PFSK-1 (cell line): ENCODE data around the gene ZNF787.

Source experiments
- FOXP2 ChIP-seq: optimal IDR thresholded peaks from 2 replicates; pipeline ENCODE3; 2011; ENCODE audit warnings: borderline replicate concordance, control low read depth, inconsistent platforms; ENCODE audit not compliant: insufficient read depth; ENCODE audit errors: extremely low read length, extremely low read depth
- POLR2AphosphoS5 ChIP-seq: IDR thresholded peaks from 2 replicates; pipeline ENCODE4 v1.6.1; 2012; ENCODE audit warnings: low read depth, mild to moderate bottlenecking, control low read depth, low read length, moderate library complexity
- SIN3A ChIP-seq: IDR thresholded peaks from 2 replicates; pipeline ENCODE4 v1.6.1; 2012; ENCODE audit warnings: mild to moderate bottlenecking, low read length, moderate library complexity, borderline replicate concordance; ENCODE audit not compliant: insufficient read depth
- TAF1 ChIP-seq: IDR thresholded peaks from 2 replicates; pipeline ENCODE4 v1.6.1; 2012; ENCODE audit warnings: low read length, control low read depth, borderline replicate concordance; ENCODE audit not compliant: insufficient read depth
- TF ChIP-seq, protein P1 (sequence below), 2 experiments: IDR thresholded peaks; 2 replicates each; pipeline versions ENCODE4 v1.6.1 to v1.8.0; 2011 to 2012; ENCODE audit warnings: low read depth in 2 of 2, low read length in 2 of 2, control low read depth in 1 of 2, inconsistent platforms in 1 of 2, mild to moderate bottlenecking in 1 of 2, moderate library complexity in 1 of 2; ENCODE audit not compliant: insufficient read depth in 1 of 2

The ZNF787 gene

DNA sequence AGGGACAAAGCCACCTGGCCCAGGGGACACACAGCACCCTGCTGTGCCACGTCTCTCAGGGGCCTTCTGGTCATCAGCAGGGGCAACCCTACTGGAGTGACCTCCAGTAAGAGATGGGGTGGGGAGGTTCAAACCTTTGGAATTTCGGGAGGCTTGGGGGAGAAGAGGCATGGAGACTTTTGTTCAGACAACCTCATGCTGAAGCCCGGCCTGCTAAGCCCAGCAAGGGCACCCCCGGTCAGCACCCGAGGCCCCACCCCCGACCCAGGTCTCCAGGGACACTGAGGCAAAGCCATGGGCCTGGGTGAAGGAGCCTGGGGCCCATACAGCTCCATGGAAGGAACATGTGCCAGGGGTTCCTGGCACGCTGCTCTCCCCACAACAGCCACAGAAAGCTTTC lies 23.3 kb downstream of the ZNF787 start:
- TF ChIP-seq, protein P1, sequence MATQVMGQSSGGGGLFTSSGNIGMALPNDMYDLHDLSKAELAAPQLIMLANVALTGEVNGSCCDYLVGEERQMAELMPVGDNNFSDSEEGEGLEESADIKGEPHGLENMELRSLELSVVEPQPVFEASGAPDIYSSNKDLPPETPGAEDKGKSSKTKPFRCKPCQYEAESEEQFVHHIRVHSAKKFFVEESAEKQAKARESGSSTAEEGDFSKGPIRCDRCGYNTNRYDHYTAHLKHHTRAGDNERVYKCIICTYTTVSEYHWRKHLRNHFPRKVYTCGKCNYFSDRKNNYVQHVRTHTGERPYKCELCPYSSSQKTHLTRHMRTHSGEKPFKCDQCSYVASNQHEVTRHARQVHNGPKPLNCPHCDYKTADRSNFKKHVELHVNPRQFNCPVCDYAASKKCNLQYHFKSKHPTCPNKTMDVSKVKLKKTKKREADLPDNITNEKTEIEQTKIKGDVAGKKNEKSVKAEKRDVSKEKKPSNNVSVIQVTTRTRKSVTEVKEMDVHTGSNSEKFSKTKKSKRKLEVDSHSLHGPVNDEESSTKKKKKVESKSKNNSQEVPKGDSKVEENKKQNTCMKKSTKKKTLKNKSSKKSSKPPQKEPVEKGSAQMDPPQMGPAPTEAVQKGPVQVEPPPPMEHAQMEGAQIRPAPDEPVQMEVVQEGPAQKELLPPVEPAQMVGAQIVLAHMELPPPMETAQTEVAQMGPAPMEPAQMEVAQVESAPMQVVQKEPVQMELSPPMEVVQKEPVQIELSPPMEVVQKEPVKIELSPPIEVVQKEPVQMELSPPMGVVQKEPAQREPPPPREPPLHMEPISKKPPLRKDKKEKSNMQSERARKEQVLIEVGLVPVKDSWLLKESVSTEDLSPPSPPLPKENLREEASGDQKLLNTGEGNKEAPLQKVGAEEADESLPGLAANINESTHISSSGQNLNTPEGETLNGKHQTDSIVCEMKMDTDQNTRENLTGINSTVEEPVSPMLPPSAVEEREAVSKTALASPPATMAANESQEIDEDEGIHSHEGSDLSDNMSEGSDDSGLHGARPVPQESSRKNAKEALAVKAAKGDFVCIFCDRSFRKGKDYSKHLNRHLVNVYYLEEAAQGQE (IDR thresholded peaks at IDR 0.05; ENCODE audit: insufficient read depth in 1 of 2, low read depth in 2 of 2, low read length in 2 of 2) = no peak
- no peak for TF ChIP-seq FOXP2
- no peak for TF ChIP-seq TAF1
- no peak for TF ChIP-seq POLR2AphosphoS5
- TF ChIP-seq SIN3A = no peak

DNA sequence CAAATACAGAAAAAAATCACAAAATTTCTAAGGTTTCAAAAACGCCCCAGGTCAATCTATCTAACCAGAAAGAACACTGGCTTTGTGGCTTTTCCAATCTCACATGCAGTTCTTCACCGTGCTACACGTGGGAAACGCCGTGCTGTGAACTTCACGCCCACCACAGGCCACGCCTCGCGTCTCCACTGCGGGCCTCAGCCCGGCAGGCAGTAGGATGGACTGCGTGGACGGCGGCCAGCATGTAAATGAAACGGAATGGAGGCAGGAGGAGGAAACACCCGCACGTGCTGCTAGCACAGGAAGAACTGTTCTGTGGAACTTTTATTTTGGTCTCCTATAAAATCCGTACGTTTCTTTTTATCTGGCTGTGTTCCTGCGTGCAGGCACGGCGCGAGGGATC lies 23.8 kb downstream of the ZNF787 start:
- TF ChIP-seq SIN3A (no peak), POLR2AphosphoS5 (no peak), TAF1 (no peak), FOXP2 (no peak)
- TF ChIP-seq, protein P1 (IDR thresholded peaks at IDR 0.05; ENCODE audit: insufficient read depth in 1 of 2, low read depth in 2 of 2, low read length in 2 of 2) = no peak

DNA sequence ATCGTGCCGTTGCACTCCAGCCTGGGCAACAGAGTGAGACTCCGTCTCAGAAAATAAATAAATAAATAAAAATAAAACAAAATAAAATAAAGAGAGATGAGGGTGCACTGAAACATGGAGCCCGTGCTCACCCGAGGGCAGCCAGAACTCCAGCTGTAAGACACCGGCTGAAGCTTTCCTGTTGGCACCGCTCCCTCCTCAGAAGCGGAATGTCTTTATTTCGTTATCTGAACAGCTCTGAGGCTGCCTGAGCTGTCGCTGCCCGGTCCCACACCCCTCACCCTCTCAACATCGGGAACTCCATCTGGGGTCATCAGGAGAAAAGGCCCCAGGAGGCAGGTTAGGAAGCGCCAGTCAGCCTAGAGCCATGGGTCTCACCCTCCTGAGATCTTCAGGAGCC lies 24.4 kb downstream of the ZNF787 start:
- TF ChIP-seq POLR2AphosphoS5 (no peak), SIN3A (no peak), TAF1 (no peak)

DNA sequence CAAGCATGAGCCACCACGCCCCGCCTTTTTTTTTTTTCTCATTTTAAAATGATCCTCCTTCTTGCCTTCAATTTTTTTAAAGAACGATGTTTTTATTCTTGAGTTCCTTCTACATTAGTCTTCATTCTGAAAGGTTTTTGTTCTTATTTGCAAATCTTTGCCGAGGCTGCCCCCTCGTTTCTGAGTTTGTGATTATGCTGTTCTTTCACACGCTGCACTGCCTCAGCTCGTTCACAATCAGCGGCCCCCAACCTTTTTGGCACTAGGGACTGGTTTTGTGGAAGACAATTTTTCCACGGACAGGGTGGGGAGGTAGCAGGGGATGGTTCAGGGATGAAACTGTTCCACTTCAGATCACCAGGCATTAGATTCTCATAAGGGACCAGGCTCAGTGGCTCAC lies 26.6 kb downstream of the ZNF787 start:
- TF ChIP-seq, protein P1 (IDR thresholded peaks at IDR 0.05; ENCODE audit: insufficient read depth in 1 of 2, low read depth in 2 of 2, low read length in 2 of 2) = no peak
- TF ChIP-seq SIN3A (no peak), TAF1 (no peak), FOXP2 (no peak), POLR2AphosphoS5 (no peak)

DNA sequence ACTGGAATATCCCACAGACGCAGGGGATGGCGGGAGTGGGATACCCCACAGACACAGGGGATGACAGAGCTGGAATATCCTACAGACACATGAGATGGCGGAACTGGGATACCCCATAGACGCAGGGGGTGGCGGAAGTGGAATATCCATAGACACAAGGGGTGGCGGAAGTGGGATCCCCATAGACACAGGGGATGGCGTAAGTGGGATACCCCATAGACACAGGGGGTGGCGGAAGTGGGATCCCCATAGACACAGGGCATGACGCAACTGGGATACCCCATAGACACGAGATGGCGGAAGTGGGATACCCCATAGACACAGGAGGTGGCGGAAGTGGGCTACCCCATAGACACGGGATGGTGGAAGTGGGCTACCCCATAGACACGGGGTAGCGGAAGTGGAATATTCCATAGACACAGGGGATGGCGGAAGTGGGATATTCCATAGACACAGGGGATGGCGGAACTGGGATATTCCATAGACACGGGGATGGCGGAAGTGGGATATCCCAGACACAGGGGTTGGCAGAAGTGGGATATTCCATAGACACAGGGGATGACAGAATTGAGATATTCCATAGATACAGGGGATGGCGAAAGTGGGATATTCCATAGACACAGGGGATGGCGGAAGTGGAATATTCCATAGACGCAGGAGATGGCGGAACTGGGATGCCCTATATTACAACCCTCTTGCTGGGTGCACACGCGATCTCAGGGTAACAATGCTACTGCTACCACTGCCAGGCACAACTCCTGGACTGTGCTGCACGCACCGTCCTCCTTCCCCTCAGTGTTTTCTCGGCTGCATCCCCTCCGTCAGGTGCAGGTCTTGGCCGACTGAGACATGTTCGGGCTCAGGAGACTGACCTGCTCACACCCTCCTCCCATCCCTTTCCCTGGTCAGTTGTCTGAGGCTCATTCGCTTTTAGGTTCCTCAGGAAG lies 28.1 kb downstream of the ZNF787 start:
- TF ChIP-seq, protein P1 (IDR thresholded peaks at IDR 0.05; ENCODE audit: insufficient read depth in 1 of 2, low read depth in 2 of 2, low read length in 2 of 2) = no peak
- TF ChIP-seq POLR2AphosphoS5 = no peak
- no peak for TF ChIP-seq SIN3A
- no peak for TF ChIP-seq TAF1
- no peak for TF ChIP-seq FOXP2
